ENCODE measurements around the gene RTL1. TPM values are rescaled to one million over a fixed set of nuclear protein-coding genes. Genes with fewer than 3 reads are reported as not detected.

RTL1 gene
- total RNA-seq, 1 experiment from 2014 or later = not detected

DNA sequence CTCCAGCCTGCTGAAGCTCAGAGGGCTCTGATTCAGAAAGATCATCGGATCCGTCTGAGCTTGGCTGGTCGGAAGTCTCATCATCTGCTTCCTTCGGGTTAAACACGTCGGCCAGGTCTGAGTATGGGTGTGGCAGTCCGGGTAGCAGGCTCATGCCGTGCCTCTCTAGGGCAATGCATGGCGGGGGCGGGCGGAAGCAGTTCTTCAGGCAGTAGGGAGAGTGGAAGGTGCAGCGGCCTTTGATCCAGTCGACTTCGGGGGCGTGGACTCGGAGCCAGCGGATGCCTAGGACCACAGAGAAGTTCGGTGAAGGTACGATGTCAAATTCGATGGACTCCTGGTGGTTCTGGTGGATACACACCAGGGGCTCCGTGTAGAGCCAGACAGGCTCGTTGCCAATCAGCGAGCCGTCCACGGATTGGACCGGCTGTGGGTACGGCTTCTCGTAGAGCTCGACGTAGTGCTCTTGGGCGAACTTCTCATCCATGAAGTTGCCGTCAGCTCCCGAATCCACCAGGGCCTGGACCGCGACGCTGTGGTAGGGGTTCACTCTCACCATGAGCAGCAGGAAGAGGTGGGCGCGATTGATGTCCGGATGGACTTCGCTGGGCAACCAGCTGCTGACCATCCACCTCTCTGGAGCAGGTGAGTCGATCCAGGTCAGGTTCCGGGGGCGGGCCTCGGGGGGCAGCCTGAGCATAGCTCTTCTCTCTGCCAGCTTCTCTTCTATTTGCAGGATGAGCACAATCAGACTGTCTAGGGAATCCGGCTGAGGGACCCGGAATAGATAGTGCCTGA lies 20.3 kb downstream of the RTL1 start:
- no peak for DNase-seq (ENCODE audit: extremely low read depth, low read depth)

DNA sequence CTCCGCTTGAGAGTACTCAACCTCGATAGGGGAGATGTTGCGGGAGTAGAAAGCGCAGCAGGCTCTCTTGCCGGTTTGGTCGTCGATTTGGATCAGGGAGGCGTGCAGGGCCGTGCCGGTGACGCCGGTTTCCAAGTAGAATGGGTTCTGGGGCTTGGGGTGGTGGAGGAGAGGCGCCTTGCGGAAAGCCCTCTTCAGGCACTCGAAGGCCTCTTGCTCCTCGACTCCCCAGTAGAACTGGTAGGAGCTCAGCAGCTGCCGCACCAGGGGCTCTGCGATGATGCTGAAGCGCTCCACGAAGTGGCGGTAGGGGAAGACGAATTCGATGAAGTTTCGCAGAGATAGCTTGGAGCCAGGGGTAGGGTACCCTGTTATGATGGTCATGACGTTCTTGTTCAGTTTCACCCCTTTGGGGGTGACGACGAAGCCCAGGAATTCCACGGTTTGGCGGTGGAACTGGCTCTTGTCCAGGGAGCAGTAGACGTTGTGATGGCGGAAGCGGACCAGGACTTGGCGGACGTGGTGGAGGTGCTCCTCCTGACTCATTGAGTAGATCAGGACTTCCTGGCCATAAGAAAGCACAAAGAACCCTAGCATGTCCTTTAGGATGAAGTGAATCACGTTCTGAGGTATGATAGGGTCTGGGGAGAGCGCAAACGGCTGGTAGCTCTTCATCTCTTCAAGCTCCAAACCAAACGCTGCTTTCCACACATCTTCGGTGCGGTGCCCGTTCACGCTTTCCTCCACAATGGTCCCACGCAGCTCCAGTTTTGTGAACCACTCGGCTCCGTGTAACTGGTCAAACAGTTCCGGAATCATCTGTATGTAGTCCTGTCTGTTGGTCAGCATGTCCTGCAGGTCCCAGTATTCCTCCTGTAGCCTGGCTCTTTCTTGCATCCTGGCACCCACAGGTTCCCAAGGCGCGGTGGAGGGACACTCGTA lies 21.2 kb downstream of the RTL1 start:
- no peak for DNase-seq (ENCODE audit: extremely low read depth, low read depth)

DNA sequence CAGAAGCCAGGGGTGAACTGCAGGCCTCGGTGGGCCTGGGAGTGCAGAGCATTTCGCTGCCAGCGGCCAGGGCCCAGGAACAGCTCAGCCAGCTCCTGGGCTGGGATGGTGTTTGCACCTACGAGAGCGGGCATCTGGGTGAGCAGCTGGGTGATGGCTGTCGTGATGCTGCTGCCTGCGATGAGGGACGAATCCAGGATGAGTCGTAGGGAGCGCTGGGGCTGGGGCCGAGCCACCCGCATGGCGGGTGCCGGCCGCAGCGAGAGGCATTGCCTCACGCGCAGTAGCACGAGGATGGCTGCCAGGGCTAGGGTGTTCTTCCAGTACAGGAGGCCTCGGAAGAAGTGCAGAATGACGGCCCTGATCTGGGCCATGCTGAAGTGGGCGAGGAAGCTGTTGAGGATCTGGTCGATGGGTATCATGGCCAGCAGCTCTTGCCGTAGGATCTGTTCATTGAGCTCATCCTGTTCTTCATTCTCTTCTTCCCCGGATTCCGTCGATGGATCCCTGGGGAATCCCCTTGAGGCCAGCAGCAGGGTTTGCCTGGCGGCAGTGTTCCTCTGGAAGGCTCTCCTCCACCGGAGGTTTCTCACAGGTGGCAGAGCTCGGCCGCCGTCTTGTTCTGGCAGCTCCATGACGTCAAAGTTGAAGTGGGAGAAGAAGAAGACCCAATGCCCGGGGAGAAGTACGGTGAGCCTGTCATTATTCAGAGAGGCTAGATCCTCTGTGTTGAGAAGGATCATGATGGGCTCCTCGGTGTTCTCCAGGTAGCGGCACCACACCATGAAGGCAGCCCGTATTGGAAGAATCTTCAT lies 22.1 kb downstream of the RTL1 start:
- no peak for DNase-seq (ENCODE audit: extremely low read depth, low read depth)

DNA sequence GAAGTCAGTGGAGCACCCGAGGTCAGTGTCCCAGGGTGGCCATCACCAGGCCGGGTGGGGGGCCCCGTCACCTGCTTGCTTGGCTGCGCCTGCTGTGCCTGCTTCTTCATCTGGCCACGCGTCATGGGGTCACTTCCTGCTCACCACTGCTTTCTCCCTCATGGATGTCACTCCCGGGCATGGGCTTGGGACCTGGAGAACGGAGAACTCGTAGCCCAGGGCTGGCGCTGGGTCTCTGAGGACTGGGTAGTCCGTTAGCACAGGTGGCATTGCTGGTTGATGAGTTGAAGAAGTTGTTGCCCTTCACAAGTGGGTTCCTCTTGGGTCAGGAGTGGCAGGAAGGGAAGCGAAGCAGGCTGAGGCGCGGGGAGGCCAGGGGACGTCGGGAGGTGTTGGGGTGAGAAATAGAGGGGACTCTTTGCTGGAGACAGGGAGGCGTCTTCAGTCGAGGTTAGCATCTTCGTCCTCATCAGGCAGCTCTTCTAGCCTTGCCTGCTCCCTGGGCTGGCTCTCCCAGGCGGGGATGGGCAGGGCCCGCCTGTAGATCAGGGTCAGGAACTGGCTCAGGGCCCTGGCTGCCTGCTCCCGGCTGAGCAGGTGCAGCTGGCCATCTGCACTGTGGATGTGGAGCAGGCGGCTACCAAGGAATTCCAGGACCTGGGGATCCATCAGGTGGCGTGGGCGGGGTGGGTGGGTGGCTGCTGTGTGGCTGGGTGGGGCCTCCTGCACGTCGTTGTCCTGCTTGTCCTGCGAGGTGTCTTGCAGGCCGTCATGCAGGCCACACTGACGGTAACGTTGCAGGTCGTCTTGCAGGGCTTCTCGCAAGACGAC lies 23.0 kb downstream of the RTL1 start:
- DNase-seq (ENCODE audit: extremely low read depth, low read depth) = no peak

DNA sequence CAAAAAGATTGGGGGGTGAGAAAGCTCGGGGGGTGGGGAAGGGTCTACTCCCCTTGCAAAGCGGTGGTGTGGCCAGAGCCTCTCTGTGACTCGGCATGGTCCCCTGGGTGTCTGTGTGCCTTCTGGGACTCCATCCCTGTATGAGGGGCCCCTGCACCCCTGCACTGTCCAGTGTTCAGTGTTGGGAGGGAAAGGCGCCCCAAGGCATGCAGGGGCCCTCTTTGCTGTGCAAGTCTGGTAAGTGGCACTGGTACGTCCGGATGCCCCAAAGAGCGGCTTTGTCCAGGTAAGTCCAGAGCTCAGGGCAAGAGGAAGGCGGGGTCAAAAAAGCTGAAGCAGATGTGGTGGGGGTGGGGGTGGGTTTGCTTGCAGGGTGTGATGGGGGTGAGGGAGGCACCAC lies 23.7 kb downstream of the RTL1 start:
- no peak for DNase-seq (ENCODE audit: extremely low read depth, low read depth)

DNA sequence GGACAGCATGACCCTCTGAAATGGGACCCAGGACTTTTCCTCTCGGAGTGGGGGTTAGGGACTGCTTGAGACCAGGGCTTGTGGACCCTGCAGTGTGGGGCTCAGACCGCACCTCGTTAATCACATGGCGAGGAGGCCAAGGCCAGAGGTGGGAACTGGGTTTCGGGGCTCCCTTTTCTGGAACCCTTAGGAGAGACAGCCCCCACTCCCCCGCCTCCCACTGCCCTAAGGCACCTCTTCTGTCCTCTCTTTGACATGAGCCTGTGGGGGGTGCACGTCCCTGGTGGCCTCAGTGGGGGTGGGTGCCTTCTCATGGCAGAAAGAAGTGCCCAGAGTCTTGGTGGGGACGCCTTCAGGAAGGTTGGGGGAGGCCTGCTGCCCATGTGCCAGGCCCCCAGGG lies 24.3 kb downstream of the RTL1 start:
- no peak for DNase-seq (ENCODE audit: extremely low read depth, low read depth)

DNA sequence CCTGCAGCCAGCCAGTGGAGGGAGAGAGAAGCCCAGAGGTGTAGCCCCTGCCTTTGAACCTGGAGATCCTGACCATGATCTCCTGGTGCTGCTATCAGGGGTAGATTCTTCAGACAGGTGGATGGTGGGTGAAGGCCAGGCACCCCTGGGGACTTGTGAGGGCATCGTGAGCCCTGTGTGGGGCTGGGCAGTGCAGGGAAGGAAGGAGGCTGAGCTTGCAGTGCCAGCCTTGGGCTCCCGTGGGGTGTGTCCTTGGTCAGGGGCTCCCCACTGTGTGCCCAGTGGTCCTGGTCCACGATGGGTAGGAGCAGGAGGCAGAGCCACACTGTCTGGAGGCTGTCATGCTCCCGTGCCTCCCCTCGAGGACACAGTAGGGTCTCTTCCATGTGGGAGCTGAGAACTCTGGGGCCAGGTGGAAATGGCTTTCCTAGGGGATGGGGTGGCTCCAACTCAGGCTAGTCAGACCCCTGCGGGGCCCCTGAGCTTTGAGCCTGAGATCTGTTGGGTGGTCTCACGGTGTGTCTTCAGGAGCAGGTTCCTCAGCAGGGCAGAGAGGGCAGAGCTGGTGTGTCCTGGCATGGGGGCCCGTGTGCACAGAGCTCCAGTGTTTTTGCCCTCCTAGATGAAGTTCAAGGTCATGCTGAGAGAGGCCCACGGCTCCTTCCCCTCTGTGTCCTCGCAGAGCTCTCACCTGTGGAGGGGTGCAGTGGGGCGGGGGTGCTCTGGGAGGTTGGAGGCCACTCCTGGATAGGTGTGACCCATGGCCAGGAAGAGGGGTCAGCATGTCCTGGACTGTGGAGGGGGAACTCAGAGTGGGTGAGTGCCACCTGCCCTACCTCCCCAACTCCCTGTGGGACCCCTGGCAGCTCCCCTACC lies 25.0 kb downstream of the RTL1 start:
- no peak for DNase-seq (ENCODE audit: extremely low read depth, low read depth)

DNA sequence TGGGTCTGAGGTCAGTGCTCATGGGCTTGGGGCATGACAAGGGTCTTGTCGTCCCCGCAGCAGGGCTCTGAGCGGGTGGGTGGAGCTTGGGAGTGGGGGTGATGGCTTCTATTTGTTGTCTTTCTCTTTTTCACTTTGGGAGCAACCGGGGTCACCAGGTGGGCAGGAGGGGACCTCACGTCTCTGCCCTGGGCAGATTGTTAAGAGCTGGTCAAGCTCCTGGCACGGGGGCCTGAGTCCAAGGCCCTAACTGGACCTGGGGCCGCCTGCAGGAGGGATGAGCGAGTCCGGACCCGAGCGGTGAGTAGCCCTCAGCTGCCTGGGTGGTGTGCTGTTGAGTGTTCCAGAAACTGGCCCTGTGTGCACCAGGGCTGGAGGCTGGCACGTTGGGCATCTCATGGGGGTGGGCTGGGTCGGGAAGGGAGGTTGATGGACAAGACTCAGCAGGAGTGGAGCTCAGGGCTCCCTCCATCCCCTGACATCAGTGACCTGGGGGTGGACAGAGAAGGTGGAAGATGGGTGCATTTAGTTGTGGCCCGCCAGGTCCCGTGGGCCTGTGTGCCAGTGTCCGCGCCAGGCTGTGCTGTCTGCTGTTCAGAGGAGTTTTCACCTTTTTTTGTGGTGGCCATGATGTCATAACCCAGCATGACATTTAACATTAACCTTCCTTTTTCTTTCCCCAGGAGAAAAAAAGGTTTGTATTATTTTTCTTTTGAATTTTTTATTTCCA lies 27.5 kb downstream of the RTL1 start:
- DNase-seq (ENCODE audit: extremely low read depth, low read depth) = no peak

DNA sequence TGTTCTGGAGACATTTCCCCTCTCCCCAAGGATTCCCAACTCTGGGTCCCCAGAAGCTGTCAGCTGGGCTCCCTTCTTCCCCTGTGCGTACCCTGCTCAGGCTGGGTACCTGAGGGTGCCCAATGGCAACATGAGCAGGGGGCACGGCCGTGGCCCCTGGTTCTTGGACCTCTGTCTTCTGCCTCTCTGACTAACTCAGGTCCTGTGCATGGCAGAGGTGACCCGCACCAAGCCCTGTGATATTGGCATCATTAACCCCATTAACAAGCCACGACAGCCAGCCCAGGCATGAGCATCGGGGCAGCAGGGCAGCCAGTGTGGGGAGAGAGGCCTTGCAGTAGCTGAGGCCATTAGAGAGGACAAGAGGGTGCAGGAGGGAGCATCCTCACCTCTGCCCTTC lies 28.4 kb downstream of the RTL1 start:
- DNase-seq (ENCODE audit: extremely low read depth, low read depth) = no peak

DNA sequence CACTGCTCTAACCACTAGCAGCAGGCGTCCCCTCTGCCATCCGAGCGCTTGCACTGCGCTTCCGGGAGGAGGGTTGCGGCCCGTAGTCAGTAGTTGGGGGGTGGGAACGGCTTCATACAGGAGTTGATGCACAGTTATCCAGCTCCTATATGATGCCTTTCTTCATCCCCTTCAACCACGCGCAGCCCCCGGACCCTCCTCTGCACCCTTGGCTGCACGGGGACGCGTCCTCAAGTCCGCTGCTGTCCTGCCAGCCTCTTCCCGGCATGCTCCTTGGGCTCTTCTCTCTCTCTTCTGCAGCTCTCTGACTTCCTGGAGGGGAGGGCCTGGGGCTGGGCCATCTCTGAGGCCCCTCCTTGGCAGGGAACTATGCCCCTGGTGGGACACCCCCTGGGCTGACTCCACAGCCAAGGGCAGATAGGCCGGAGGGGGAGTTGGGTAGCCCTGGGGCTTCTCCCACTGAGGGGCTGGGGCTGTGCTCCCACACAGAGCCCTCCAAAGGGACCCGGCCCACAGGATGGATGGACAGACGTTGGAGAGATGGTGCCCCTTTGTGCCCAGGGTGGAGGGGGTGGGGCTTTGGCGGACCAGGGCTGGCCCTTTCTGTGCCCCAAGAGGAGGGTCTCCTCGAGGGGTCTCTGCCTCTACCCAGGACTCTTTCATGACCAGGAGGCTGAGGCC lies 29.0 kb downstream of the RTL1 start:
- no peak for DNase-seq (ENCODE audit: extremely low read depth, low read depth)

DNA sequence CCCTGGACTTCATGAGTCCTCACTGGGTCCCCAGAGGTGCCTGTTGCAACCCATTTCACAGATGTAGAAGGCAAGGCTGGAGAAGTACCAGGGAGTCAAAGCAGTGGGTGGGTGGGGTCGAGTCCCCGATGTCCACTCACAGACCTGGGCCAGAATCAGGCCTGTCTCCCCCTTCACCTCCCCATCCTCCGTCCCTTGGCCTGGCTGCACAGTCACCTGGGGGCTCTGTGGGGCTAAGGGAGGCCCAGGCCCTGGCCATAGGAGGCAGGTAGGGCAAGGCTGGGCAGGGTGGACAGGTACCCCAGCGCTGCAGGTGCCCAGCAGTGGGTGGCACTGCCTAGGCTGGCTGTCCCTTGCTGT lies 29.5 kb downstream of the RTL1 start:
- DNase-seq (ENCODE audit: extremely low read depth, low read depth) = no peak

DNA sequence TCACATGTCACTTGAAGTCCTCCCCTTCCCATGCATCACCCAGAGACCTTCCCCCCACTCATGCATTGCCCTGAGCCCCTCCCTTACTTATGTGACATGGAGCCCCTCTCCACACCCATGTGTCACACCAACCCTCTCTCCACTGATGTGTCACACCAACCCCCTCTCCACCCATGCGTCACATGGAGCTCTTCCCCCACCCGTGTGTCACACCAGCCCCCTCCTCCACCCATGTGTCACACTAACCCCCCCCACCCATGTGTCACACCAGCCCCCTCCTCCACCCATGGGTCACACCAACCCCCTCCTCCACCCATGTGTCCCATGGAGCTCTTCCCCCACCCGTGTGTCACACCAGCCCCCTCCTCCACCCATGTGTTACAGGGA lies 30.4 kb downstream of the RTL1 start:
- DNase-seq (ENCODE audit: extremely low read depth, low read depth) = no peak

DNA sequence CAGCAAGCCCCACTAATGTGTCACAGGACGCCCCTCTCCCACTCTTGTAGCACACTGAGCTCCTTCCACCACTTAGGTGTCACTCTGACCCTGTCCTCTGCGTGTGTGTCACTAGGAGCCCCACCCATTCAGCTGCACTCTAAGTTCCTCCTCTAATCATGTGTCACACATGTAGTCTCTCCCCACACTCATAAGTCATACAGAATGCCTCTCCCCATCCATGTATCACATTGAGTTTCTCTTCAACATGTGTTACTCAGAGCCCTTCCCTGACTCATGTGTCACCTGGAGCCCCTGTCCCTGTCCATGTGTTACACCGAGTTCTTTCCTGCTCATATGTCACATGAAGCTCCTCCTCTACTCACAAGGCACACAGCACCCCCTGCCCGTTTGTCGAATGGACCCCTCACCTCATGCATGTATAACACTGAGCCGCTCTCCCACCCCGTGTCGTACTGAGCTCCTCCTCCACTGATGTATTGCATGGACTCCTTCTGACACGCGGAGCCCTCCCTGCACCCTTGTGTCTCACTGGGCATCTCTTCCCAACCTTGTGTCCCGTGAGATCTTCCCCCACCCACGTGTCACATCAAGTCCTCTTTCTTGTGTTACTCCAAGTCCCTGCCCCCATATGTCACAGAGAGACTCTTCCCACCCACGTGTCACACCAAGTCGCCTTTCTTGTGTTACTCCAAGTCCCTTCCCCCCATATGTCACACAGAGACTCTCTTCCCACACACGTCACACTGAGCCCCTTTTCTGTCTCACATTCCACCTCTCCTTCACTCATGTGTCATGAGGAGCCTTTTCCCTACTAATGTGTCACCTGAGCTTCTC lies 31.0 kb downstream of the RTL1 start:
- no peak for DNase-seq (ENCODE audit: extremely low read depth, low read depth)

DNA sequence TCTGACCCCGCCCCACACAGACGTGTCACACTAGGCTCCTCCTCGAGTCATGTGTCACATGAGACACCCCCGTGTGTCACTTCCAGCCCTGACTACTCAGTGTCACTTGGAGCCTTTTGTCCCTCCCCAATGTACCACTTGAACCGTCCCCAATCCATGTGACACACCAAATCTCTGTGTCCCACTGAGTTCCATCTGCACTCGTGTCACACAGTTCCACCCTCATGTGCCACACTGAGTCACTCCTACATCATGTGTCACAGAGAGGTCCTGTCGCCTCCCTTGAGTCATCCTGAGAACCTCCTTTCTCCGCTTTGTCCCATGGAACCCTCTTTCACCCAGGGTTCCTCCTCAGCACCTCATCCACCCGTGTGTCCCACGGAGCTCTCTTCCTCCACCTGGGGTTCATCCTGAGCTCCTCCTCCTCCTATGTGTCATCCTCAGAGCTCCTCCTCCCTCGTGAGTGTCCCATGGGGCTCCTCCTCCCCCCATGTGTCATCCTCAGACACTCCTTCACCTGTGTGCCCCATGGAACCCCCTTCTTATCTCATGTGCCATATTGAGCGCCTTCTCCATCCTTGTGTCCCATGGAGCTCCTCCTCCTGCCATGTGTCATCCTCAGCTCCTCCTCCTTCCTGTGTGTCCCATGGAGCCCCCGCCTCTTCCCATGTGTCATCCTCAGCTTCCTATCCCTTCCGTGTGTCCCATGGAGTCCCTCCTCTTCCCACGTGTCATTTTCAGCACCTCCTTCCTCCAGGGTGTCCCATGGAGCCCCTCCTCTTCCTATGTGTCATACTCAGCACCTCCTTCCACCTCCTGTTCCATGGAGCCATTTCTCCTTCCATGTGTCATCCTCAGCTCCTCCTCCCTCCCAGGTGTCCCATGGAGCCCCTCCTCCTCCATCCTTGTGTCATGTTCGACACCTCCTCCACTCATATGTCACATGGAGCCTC lies 32.0 kb downstream of the RTL1 start:
- no peak for DNase-seq (ENCODE audit: extremely low read depth, low read depth)

DNA sequence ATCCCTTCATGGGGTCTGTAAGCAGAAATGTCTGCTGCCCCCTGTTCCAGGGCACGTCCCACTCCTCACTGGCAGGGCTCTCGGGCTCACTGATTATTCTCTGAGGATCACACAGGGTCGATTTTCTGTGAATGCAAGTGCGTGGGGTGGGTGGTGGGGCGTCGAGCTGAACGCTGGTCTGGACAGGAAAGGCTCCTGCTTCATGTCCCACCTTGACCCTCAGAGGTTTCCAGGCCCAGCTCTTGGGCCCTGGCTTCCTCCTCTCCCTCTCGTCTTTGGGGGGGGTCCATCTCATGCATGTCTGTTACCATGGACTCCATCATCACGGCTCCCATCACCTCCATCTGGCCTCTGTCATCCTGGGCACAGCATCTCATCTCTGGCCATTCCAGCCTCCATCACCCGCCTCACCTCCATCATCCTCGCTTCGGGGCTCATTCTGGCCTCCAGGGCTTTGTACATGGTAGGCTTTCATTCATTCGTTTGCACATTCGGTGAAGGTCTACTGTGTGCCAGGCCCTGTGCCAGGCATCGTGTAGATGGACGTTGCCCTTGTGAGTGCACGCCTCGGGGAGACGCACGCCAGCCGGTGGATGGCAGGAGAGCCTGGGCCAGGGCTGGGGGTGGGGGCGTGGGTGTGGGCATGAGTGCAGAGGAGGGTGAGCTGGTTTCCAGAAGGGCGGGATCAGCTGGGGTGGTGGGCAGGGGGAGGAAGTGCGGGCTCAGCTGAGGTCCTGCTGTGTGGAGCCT lies 34.7 kb downstream of the RTL1 start:
- DNase-seq (ENCODE audit: extremely low read depth, low read depth) = no peak
